Body of pancreas (tissue), 4 donors: ENCODE results near the gene IKZF4.

Experiments used
- CTCF ChIP-seq, 7 experiments: fragments of 450-650 bp in 4 of 7; fragments of 200-600 bp in 3 of 7; sonication (generic) in 3 of 7; IDR thresholded peaks; one replicate each; pipeline ENCODE4 v1.5.1; 2016 to 2019; ENCODE audit warnings: antibody characterized with exemption in 7 of 7
- POLR2A ChIP-seq, 3 donors: fragments of 450-650 bp; IDR thresholded peaks; one replicate each; pipeline ENCODE4 v1.6.1; 2016; ENCODE audit warnings: antibody characterized with exemption in 3 of 3, mild to moderate bottlenecking in 2 of 3

- TF ChIP-seq CTCF (IDR thresholded peaks at IDR 0.05) (no peak), POLR2A (IDR thresholded peaks at IDR 0.05) (no peak)
These were observed 10.7 kb upstream of the IKZF4 start for GRCh38 chr12:56010111-56010570.
